ENCODE data around the gene UBE4A.

The UBE4A gene

DNA sequence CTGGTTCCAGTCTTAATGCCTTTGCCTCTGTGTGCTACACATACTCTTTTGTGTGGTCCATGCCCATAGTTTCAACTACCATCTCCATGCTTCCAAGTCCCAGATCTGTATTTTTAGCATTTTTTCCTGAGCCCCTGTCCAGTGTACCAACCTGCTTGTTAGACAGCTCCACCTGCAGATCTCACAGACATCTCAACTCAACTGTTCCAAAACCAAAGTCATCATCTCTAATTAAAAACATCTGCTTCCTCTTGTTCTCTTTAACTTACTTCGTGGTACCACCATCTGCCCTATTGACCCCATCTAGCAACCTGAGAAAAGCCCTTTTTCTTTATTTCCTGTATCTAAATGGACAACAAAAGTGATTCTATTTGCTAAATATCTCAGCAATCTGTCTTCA, 68.3 kb downstream of the UBE4A start:
- H3K27ac ChIP-seq (ENCODE audit: low read length): no peak overlapping the region
- no peak for DNase-seq
- H3K4me2 ChIP-seq (ENCODE audit: insufficient read depth, low read length): no peak overlapping the region
- no peaks in the 10 kb centered on the region for H4K20me1 ChIP-seq (ENCODE audit: insufficient read depth, low read length)
- no peak overlapping the region for H3K9ac ChIP-seq (ENCODE audit: low read depth, low read length)
- no peaks in the 10 kb centered on the region for H3K79me2 ChIP-seq (ENCODE audit: insufficient read depth, low read length)
- TF ChIP-seq EZH2 (IDR thresholded peaks at IDR 0.05; ENCODE audit: borderline replicate concordance, low read depth, low read length, severe bottlenecking): no peak
- TF ChIP-seq, protein P1, sequence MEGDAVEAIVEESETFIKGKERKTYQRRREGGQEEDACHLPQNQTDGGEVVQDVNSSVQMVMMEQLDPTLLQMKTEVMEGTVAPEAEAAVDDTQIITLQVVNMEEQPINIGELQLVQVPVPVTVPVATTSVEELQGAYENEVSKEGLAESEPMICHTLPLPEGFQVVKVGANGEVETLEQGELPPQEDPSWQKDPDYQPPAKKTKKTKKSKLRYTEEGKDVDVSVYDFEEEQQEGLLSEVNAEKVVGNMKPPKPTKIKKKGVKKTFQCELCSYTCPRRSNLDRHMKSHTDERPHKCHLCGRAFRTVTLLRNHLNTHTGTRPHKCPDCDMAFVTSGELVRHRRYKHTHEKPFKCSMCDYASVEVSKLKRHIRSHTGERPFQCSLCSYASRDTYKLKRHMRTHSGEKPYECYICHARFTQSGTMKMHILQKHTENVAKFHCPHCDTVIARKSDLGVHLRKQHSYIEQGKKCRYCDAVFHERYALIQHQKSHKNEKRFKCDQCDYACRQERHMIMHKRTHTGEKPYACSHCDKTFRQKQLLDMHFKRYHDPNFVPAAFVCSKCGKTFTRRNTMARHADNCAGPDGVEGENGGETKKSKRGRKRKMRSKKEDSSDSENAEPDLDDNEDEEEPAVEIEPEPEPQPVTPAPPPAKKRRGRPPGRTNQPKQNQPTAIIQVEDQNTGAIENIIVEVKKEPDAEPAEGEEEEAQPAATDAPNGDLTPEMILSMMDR (IDR thresholded peaks at IDR 0.05; ENCODE audit: borderline replicate concordance, extremely low read depth, low read length, poor library complexity, severe bottlenecking): no peak
- no peaks in the 10 kb centered on the region for H3K4me1 ChIP-seq (ENCODE audit: insufficient read depth, low read length)
- H2AFZ ChIP-seq (ENCODE audit: low read depth, low read length): no peak overlapping the region
- no peak for ATAC-seq (ENCODE audit: insufficient read depth, low read depth)
- no peak overlapping the region for H3K4me3 ChIP-seq (ENCODE audit: low read depth in 1 of 2, low read length in 2 of 2)
- H3K27me3 ChIP-seq (ENCODE audit: insufficient read depth, low read length, poor library complexity): no peaks in the 10 kb centered on the region
- no peaks in the 10 kb centered on the region for H3K9me3 ChIP-seq (ENCODE audit: insufficient read depth, low read length, severe bottlenecking)
- H3K36me3 ChIP-seq (ENCODE audit: insufficient read depth, low read length): no peaks in the 10 kb centered on the region

DNA sequence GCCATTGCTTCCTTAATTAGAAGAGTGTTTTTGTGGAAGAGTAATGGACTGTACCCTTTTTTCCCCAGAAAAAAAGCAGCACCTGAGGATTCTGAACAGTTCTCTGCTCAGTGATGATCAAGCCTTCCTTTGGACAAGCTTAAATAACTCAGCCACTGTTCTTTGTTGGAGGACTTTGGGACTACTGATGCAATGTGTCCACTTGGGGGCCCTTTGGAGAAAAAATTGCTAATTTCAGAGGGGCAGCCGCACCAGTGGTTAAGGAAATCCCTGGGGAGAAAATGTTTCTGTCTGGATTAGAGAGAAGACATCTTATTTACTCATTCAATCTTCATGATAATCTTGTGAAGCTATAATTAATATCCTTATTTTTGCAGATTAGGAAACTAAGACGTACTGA, 71.6 kb downstream of the UBE4A start:
- no peak overlapping the region for H3K27ac ChIP-seq (ENCODE audit: low read length)
- no peak overlapping the region for H3K4me3 ChIP-seq (ENCODE audit: low read depth in 1 of 2, low read length in 2 of 2)
- no peaks in the 10 kb centered on the region for H3K36me3 ChIP-seq (ENCODE audit: insufficient read depth, low read length)
- no peaks in the 10 kb centered on the region for H3K27me3 ChIP-seq (ENCODE audit: insufficient read depth, low read length, poor library complexity)
- no peak overlapping the region for H3K4me2 ChIP-seq (ENCODE audit: insufficient read depth, low read length)
- DNase-seq (no peak), ATAC-seq (ENCODE audit: insufficient read depth, low read depth) (no peak)
- peaks cover 10% of the 10 kb centered on the region; the same call in 1 of the 2 replicates for H3K79me2 ChIP-seq (ENCODE audit: insufficient read depth, low read length)
- no peaks in the 10 kb centered on the region for H3K9me3 ChIP-seq (ENCODE audit: insufficient read depth, low read length, severe bottlenecking)
- H3K9ac ChIP-seq (ENCODE audit: low read depth, low read length): no peak overlapping the region
- no peak overlapping the region for H2AFZ ChIP-seq (ENCODE audit: low read depth, low read length)
- TF ChIP-seq, protein P1 (IDR thresholded peaks at IDR 0.05; ENCODE audit: borderline replicate concordance, extremely low read depth, low read length, poor library complexity, severe bottlenecking): no peak
- TF ChIP-seq EZH2 (IDR thresholded peaks at IDR 0.05; ENCODE audit: borderline replicate concordance, low read depth, low read length, severe bottlenecking): no peak
- peaks cover 15% of the 10 kb centered on the region for H3K4me1 ChIP-seq (ENCODE audit: insufficient read depth, low read length)
- no peaks in the 10 kb centered on the region for H4K20me1 ChIP-seq (ENCODE audit: insufficient read depth, low read length)

DNA sequence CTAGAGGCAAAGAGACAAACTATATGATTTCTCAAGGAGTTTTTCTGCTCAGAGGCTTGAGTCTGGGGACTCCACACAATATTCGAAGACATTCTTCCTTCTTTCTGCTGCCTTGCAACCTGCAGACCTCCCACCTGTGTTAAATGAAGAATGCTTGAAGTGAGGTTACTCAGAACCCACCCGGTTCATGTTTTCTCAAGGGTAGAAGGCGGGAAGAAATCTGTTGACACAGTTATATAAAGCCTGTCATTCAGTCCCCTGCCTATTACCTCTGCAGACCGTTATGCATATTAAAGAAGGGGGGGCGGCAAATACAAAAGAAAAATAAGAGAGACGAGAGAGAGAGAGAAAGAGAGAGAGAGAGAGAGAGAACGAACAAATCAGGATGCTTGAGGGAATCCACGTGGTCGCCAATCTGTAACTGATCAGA, 74.7 kb downstream of the UBE4A start:
- Histone ChIP-seq H3K27me3 (ENCODE audit: insufficient read depth, low read length, poor library complexity) (no peaks in the 10 kb centered on the region), H2AFZ (ENCODE audit: low read depth, low read length) (peak overlapping the region; percentile 82), H3K9me3 (ENCODE audit: insufficient read depth, low read length, severe bottlenecking) (no peaks in the 10 kb centered on the region), H3K36me3 (ENCODE audit: insufficient read depth, low read length) (peaks cover 1% of the 10 kb centered on the region), H3K9ac (ENCODE audit: low read depth, low read length) (peak overlapping the region; percentile 94), H3K27ac (ENCODE audit: low read length) (peak overlapping the region; percentile 98), H4K20me1 (ENCODE audit: insufficient read depth, low read length) (peaks cover 21% of the 10 kb centered on the region), H3K79me2 (ENCODE audit: insufficient read depth, low read length) (peaks cover 38% of the 10 kb centered on the region), H3K4me2 (ENCODE audit: insufficient read depth, low read length) (peak overlapping the region; percentile 80), H3K4me3 (ENCODE audit: low read depth in 1 of 2, low read length in 2 of 2) (peak overlapping the region; percentile 54 to 72; a peak in 3 of 4 replicates), H3K4me1 (ENCODE audit: insufficient read depth, low read length) (peaks cover 31% of the 10 kb centered on the region)
- ATAC-seq (ENCODE audit: insufficient read depth, low read depth) (no peak), DNase-seq (no peak)
- TF ChIP-seq, protein P1 (IDR thresholded peaks at IDR 0.05; ENCODE audit: borderline replicate concordance, extremely low read depth, low read length, poor library complexity, severe bottlenecking): no peak
- no peak for TF ChIP-seq EZH2 (IDR thresholded peaks at IDR 0.05; ENCODE audit: borderline replicate concordance, low read depth, low read length, severe bottlenecking)

All from DND-41 (cell line).